ENCODE results near the gene PRND. TPM values are rescaled to one million over a fixed set of nuclear protein-coding genes. Genes with fewer than 3 reads are reported as not detected.
"Not testable (repeated sequence)": the region's sequence is repeated elsewhere in the genome, so short reads cannot be mapped to it uniquely, and the experiment has no call there.

PRND gene
- total RNA-seq, 4 donors from 2014 or later = under 0.01 TPM; not detected in 3

GRCh38 chr20:4703281-4703676 lies 18.4 kb upstream of the PRND start:
- WGBS, 2 donors = 70 to 75% methylated on average over 6 of the region's 6 CpGs
- DNase-seq (ENCODE audit: low spot score in 2 of 2) = no peak
- no peak overlapping the region for H3K4me3 ChIP-seq
- no peak for TF ChIP-seq CTCF (IDR thresholded peaks at IDR 0.05)
- TF ChIP-seq POLR2A (IDR thresholded peaks at IDR 0.05) = no peak
- H3K27me3 ChIP-seq = no peaks in the 10 kb centered on the region
- peaks cover 0 to 18% (median 0%) of the 10 kb centered on the region in 4 donors for H3K4me1 ChIP-seq
- H3K36me3 ChIP-seq = peaks cover 0 to 24% (median 0%) of the 10 kb centered on the region in 3 donors
- H3K9me3 ChIP-seq = no peaks in the 10 kb centered on the region
- H3K27ac ChIP-seq = no peak overlapping the region

- H3K9me3 ChIP-seq; H3K4me3 ChIP-seq; DNase-seq (ENCODE audit: low spot score in 2 of 2); H3K36me3 ChIP-seq; H3K27ac ChIP-seq; H3K27me3 ChIP-seq: not testable (repeated sequence)
- H3K4me1 ChIP-seq = peaks cover 0 to 18% (median 0%) of the 10 kb centered on the region in 4 donors
- WGBS, 2 donors = 93 to 95% methylated on average over 12 of the region's 12 CpGs
Observed at GRCh38 chr20:4706941-4707340, 14.8 kb upstream of the PRND start.

- TF ChIP-seq EP300 (IDR thresholded peaks at IDR 0.05) (no peak), CTCF (IDR thresholded peaks at IDR 0.05) (no peak), POLR2A (IDR thresholded peaks at IDR 0.05) (no peak)
- H3K4me1 ChIP-seq = peaks cover 0 to 16% (median 0%) of the 10 kb centered on the region in 4 donors
- H3K4me3 ChIP-seq = no peak overlapping the region
- 76 to 82% methylated on average over 3 of the region's 3 CpGs for WGBS, 2 donors
- no peaks in the 10 kb centered on the region for H3K36me3 ChIP-seq
- no peak overlapping the region for H3K27ac ChIP-seq
- no peaks in the 10 kb centered on the region for H3K27me3 ChIP-seq
- no peaks in the 10 kb centered on the region for H3K9me3 ChIP-seq
- no peak for DNase-seq (ENCODE audit: low spot score in 2 of 2)
Observed at GRCh38 chr20:4708036-4708435, 13.7 kb upstream of the PRND start.

GRCh38 chr20:4708856-4709255 lies 12.9 kb upstream of the PRND start:
- 90 to 93% methylated on average over 3 of the region's 3 CpGs for WGBS, 2 donors

GRCh38 chr20:4709261-4710105 lies 12.2 kb upstream of the PRND start:
- WGBS, 2 donors = 99 to 100% methylated on average over 10 of the region's 10 CpGs
- Histone ChIP-seq H3K27ac (no peak overlapping the region), H3K4me3 (no peak overlapping the region), H3K4me1 (peaks cover 0 to 3% (median 0%) of the 10 kb centered on the region in 4 donors), H3K36me3 (no peaks in the 10 kb centered on the region), H3K27me3 (no peaks in the 10 kb centered on the region), H3K9me3 (no peaks in the 10 kb centered on the region)
- no peak for TF ChIP-seq CTCF (IDR thresholded peaks at IDR 0.05)
- no peak for TF ChIP-seq EP300 (IDR thresholded peaks at IDR 0.05)
- TF ChIP-seq POLR2A (IDR thresholded peaks at IDR 0.05) = no peak
- no peak for DNase-seq (ENCODE audit: low spot score in 2 of 2)

More at GRCh38 chr20:4708856-4709255, 12.9 kb upstream of the PRND start:
- Histone ChIP-seq H3K27ac (no peak overlapping the region), H3K36me3 (no peaks in the 10 kb centered on the region), H3K9me3 (no peaks in the 10 kb centered on the region), H3K27me3 (no peaks in the 10 kb centered on the region), H3K4me3 (no peak overlapping the region), H3K4me1 (peaks cover 0 to 10% (median 0%) of the 10 kb centered on the region in 4 donors)
- no peak for DNase-seq (ENCODE audit: low spot score in 2 of 2)
- TF ChIP-seq EP300 (IDR thresholded peaks at IDR 0.05) (no peak), POLR2A (IDR thresholded peaks at IDR 0.05) (no peak), CTCF (IDR thresholded peaks at IDR 0.05) (no peak)

All from tibial nerve (tissue), 4 donors.